A549 treated with AZD9567 at 1 μM for 4 hours (cell line): Measurements from ENCODE around the gene ABCG4. TPM values are rescaled to one million over a fixed set of nuclear protein-coding genes. Genes with fewer than 3 reads are reported as not detected.

Experiments
- total RNA-seq: library from RNA; stranded (reverse); fragments of 200-300 nt; extraction: Qiagen RNA extraction; gene quantifications from 5 replicates; pipeline ENCODE4 v1.2.3, GENCODE V29; 2022; ENCODE audit not compliant: insufficient read depth

ABCG4 gene
- total RNA-seq, result 0.26 to 0.41 TPM (median 0.28 TPM) in 4 of 5 replicates, not detected in the other

GRCh38 chr11:119149018-119149785 lies at the start of gene ABCG4:
Gene ABCG4, plus strand, starts transcription at chr11:119149052. Its CDS starts 914 bp downstream, at chr11:119149966.

DNA sequence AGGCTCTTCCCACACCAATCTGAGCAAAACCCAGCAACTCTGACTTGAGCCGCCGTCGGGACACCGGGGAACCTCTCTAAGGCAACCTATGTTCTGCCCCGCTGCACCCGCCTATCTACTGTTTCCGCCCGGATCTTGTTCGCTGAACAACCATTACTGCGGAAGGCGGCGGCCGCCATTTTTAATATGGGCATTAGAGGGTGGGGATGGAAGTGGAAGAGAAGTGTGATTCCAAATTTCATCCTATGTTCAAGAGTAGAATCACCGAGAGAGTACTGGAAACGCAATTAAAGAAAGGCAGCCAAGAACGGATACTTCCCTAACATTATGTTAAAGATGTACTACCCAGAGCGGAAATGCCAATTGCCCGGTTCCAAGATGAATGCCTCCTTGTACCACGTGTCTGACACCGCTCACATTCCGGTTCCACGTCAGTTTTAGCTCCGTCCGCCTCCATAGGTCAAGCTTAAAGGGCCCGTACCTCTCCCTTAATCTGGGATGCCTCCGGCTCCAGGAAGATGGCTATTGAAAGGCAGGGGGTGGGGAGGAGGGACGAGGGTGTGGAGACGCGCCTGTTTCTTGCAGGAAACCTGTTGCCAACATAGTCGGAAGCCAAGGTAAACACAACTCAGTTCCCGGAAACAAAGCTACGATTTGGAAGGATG lies 47.0 kb upstream of the ABCG4 start, which contains the start of gene DPAGT1:
Gene DPAGT1 (minus strand): TSS at position 95 of the 665 bp plus-strand sequence. CDS start 198 bp downstream, outside the sequence.

GRCh38 chr11:119106564-119107537 lies 42.0 kb upstream of the ABCG4 start, which contains the start of gene C2CD2L:
Gene C2CD2L, plus strand, starts transcription at chr11:119107344. Its CDS starts 398 bp downstream, at chr11:119107742.

GRCh38 chr11:119121008-119121810 lies 27.6 kb upstream of the ABCG4 start, which contains the start of gene HINFP:
Gene HINFP, plus strand, starts transcription at chr11:119121580. Its CDS starts 5,365 bp downstream, at chr11:119126945.

DNA sequence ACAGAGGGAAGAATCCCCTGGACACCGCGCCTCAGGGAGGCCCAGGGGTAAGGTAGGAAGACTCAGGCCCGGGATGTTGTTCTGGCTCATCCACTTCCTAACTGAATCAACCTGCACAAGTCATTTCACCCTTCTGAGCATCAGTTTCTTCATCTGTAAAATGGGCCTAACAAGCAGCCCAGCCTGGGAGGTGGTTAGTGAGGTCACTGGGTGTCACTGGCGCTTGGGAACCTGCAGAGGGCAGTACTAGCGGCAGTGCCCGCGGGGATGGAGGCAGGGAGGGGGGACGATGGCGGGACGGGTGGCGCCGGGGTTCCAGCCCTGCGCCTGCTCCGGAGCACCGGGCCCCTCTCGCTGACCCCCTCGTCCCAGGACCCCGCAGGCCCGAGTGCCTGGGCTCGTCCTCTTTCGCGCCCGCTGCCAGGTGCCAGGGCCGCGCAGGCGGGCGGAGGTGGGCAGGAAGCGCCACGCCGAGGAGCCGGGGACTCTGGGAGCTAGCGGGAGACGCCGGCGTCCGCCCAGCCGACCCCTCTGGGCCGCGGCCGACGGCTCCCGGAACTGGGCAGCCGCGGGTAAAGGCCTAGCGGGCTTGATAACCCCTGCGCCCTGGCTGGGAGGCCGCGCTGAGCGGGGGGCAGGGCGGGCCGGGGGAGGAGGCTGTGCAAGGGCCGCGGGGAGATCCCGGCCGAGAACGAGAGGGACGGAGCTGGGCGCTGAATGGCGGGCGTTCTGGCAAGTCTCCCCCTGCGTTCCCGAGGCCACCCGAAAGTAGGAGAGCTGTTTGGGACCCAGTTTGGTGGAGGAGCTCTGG lies 19.8 kb downstream of the ABCG4 start, which contains the start of gene NLRX1:
Gene NLRX1 (plus strand): TSS at position 255 of the 811 bp plus-strand sequence. CDS start 2,679 bp downstream, outside the sequence.

DNA sequence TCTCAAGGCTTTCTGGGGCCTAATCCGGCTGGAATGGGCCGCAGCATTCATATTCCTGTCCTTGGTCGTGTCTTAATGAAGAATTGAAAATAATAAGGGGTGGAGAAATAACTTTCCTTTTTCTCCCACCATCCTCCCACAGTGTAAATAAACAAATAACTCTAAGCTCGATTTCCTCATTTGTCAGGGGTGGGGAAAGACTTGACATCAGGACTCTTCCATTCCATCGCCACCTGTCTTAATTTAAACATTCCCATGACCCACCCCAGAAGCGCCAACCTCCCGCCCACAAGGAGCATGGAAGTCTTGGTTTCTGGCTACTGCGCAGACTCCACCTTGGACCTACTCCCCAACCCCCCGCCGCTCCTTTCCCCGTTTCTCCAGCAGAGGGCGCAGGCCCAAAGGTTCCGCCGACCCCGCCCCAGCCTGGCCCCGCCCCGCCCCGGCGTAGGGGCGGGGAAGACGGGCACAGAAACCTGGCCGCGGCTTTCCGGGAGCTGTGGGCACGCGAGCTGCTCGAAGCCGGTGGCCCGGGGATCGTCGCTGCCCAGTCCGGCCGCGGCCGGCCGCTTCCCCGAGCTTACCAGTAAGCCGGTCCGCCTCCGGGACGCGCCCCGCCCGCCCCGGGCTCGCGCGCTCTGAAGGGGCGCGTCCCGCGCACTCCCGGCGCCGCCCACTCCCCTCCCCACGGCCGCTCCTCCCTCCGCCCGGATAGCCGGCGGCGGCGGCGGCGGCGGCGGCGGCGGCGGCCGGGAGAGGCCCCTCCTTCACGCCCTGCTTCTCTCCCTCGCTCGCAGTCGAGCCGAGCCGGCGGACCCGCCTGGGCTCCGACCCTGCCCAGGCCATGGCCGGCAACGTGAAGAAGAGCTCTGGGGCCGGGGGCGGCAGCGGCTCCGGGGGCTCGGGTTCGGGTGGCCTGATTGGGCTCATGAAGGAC lies 57.0 kb downstream of the ABCG4 start, which contains the start of gene CBL:
Gene CBL (plus strand): TSS at position 766 of the 937 bp plus-strand sequence. CDS start 79 bp downstream, at position 845.

Other genes with a start within 250 kb of the ABCG4 start
- 145 to 208 TPM (median 198 TPM) in 5 replicates for gene BCL9L, start 223.1 kb upstream of the ABCG4 start, total RNA-seq
- 0.88 to 1.1 TPM (median 1.1 TPM) in 4 of 5 replicates, not detected in the other for gene UPK2, start 192.8 kb upstream of the ABCG4 start, total RNA-seq
- gene FOXR1, start 177.3 kb upstream of the ABCG4 start, total RNA-seq, result not detected in 5 replicates
- gene CENATAC, start 150.9 kb upstream of the ABCG4 start, total RNA-seq, result 6.9 to 17.3 TPM (median 11.7 TPM) in 5 replicates
- gene RPS25, start 130.7 kb upstream of the ABCG4 start, total RNA-seq, result 736 to 844 TPM (median 814 TPM) in 5 replicates
- gene TRAPPC4, start 130.3 kb upstream of the ABCG4 start, total RNA-seq, result 40.5 to 69.1 TPM (median 67.9 TPM) in 5 replicates
- gene SLC37A4, start 118.2 kb upstream of the ABCG4 start, total RNA-seq, result 11.4 to 15.4 TPM (median 11.6 TPM) in 5 replicates
- gene HYOU1, start 91.8 kb upstream of the ABCG4 start, total RNA-seq, result 32.2 to 51.1 TPM (median 49.6 TPM) in 5 replicates
- 10.3 to 12.9 TPM (median 11.5 TPM) in 5 replicates for gene VPS11, start 81.2 kb upstream of the ABCG4 start, total RNA-seq
- gene HMBS, start 64.2 kb upstream of the ABCG4 start, total RNA-seq, result 47.1 to 88.1 TPM (median 50.1 TPM) in 5 replicates
- gene DPAGT1, start 47.2 kb upstream of the ABCG4 start, total RNA-seq, result 37.0 to 59.2 TPM (median 41.2 TPM) in 5 replicates
- 6.0 to 9.1 TPM (median 7.1 TPM) in 5 replicates for gene C2CD2L, start 41.7 kb upstream of the ABCG4 start, total RNA-seq
- 8.9 to 11.4 TPM (median 10.7 TPM) in 5 replicates for gene HINFP, start 27.5 kb upstream of the ABCG4 start, total RNA-seq
- gene NLRX1, start 19.7 kb downstream of the ABCG4 start, total RNA-seq, result 5.7 to 12.2 TPM (median 10.1 TPM) in 5 replicates
- gene NHERF4, start 36.4 kb downstream of the ABCG4 start, total RNA-seq, result 0.07 to 0.21 TPM (median 0.10 TPM) in 4 of 5 replicates, not detected in the other
- gene CBL, start 57.3 kb downstream of the ABCG4 start, total RNA-seq, result 6.6 to 8.6 TPM (median 8.3 TPM) in 5 replicates
- gene MCAM, start 168.1 kb downstream of the ABCG4 start, total RNA-seq, result 6.6 to 11.8 TPM (median 11.1 TPM) in 5 replicates
- 27.3 to 37.4 TPM (median 33.9 TPM) in 5 replicates for gene RNF26, start 185.5 kb downstream of the ABCG4 start, total RNA-seq
- not detected in 5 replicates for gene C1QTNF5, start 191.8 kb downstream of the ABCG4 start, total RNA-seq
- not detected in 5 replicates for gene MFRP, start 197.7 kb downstream of the ABCG4 start, total RNA-seq
- gene USP2, start 232.6 kb downstream of the ABCG4 start, total RNA-seq, result 0.39 to 2.7 TPM (median 0.54 TPM) in 5 replicates